GM19023 (cell line): ENCODE results near the gene ANKRD53.

Source experiments
- ATAC-seq: cut with Tn5 transposase; IDR thresholded peaks from one replicate; pipeline ENCODE4 v1.9.1; 2021; ENCODE audit warnings: mild to moderate bottlenecking, moderate library complexity; ENCODE audit not compliant: unreplicated experiment

Gene ANKRD53

GRCh38 chr2:70964596-70965386 lies 13.6 kb upstream of the ANKRD53 start:
- ATAC-seq = peak; percentile 92

GRCh38 chr2:70965506-70965905 lies 12.9 kb upstream of the ANKRD53 start:
- no peak for ATAC-seq

GRCh38 chr2:70966681-70967080 lies 11.7 kb upstream of the ANKRD53 start:
- ATAC-seq = no peak

GRCh38 chr2:70967189-70967588 lies 11.2 kb upstream of the ANKRD53 start:
- no peak for ATAC-seq

GRCh38 chr2:70974592-70974991 lies 3.8 kb upstream of the ANKRD53 start:
- ATAC-seq = no peak

- ATAC-seq = no peak
Measured at GRCh38 chr2:70975237-70975636, 3.2 kb upstream of the ANKRD53 start.

- ATAC-seq = no peak
Measured at GRCh38 chr2:70977605-70978205, 725 bp upstream of the ANKRD53 start.

- no peak for ATAC-seq
Measured at GRCh38 chr2:70979180-70979488, 704 bp downstream of the ANKRD53 start.

- no peak for ATAC-seq
Measured at GRCh38 chr2:70979626-70980025, 1.2 kb downstream of the ANKRD53 start.

- no peak for ATAC-seq
Measured at GRCh38 chr2:70981421-70981820, 3.0 kb downstream of the ANKRD53 start.

GRCh38 chr2:70981866-70982810 lies 3.7 kb downstream of the ANKRD53 start:
- no peak for ATAC-seq

GRCh38 chr2:70982971-70983370 lies 4.5 kb downstream of the ANKRD53 start:
- ATAC-seq = no peak

- ATAC-seq = no peak
Measured at GRCh38 chr2:70983506-70984227, 5.2 kb downstream of the ANKRD53 start.

GRCh38 chr2:70984228-70984575 lies 5.8 kb downstream of the ANKRD53 start:
- ATAC-seq = no peak

- ATAC-seq = peak; percentile 96
Measured at GRCh38 chr2:70984576-70985282, 6.3 kb downstream of the ANKRD53 start.

- no peak for ATAC-seq
Measured at GRCh38 chr2:70985283-70985688, 6.9 kb downstream of the ANKRD53 start.

- ATAC-seq = no peak
Measured at GRCh38 chr2:70985956-70986355, 7.5 kb downstream of the ANKRD53 start.

- no peak for ATAC-seq
Measured at GRCh38 chr2:70986499-70987189, 8.2 kb downstream of the ANKRD53 start.

GRCh38 chr2:70987386-70987785 lies 9.0 kb downstream of the ANKRD53 start:
- ATAC-seq = no peak

- ATAC-seq = no peak
Measured at GRCh38 chr2:70988151-70988550, 9.7 kb downstream of the ANKRD53 start.
